ENCODE data around the gene LAPTM5.

Gene LAPTM5, protein sequence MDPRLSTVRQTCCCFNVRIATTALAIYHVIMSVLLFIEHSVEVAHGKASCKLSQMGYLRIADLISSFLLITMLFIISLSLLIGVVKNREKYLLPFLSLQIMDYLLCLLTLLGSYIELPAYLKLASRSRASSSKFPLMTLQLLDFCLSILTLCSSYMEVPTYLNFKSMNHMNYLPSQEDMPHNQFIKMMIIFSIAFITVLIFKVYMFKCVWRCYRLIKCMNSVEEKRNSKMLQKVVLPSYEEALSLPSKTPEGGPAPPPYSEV

GRCh38 chr1:30757352-30758120 is at the start of gene LAPTM5:
Gene LAPTM5, minus strand, starts transcription at chr1:30757774. Its CDS starts 29 bp downstream, at chr1:30757745.
- Mint-ChIP-seq H3K4me1 (ENCODE audit: low read depth) (peaks cover 77% of the 10 kb centered on the region), H3K36me3 (ENCODE audit: low read depth) (peaks cover 42% of the 10 kb centered on the region), H3K27me3 (ENCODE audit: low read depth) (no peaks in the 10 kb centered on the region), H3K27ac (peak within 1 kb of the TSS; percentile 99), H3K9me3 (no peaks in the 10 kb centered on the region), H3K4me3 (peak within 1 kb of the TSS; percentile 100)
- peak; percentile 48 for DNase-seq (ENCODE audit: low spot score)

DNA sequence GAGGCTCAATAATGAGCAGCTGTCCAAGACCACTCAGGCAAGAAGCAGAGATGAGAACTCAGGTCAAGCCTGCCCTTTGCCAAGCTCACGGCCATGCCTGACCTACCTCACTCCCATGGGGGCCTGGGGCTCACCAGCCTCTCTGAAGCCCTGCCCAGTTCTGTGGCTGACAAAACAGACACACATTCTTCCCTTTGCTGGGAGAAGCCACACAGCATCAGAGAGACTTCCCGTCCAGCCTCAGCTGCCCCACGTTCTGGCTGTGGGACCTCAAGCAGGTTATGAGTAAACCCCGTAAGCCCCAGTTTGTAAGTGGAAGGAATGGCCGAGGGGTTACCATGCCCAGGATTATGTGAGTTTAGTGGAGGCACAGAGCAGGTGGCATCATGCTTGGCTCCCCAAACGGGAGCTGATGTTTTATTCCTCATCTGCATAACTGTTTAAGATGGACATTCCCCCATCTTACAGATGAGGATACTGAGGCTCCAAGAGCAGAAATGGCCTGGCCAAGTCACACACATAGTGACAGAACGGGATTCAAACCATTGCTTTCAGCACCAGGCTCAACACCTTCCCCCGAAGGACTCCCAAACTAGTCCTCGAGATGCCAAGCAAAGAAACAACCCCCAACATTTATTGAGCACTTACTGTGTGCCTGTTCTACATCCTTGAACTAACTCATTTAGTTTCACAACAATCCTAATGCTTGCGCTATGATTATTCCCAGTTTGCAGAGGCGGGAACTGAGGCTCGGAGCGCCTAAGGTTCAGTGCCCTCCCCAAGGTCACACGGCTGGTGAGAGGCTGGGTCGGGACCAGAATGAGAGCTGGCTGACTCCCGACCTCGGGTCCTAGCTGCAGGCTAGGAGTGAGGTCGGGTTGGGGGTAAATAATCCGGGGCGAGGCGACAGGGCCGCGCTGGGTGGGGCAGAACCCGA is 49.1 kb upstream of the LAPTM5 start:
- H3K4me3 Mint-ChIP-seq = no peak overlapping the region

DNA sequence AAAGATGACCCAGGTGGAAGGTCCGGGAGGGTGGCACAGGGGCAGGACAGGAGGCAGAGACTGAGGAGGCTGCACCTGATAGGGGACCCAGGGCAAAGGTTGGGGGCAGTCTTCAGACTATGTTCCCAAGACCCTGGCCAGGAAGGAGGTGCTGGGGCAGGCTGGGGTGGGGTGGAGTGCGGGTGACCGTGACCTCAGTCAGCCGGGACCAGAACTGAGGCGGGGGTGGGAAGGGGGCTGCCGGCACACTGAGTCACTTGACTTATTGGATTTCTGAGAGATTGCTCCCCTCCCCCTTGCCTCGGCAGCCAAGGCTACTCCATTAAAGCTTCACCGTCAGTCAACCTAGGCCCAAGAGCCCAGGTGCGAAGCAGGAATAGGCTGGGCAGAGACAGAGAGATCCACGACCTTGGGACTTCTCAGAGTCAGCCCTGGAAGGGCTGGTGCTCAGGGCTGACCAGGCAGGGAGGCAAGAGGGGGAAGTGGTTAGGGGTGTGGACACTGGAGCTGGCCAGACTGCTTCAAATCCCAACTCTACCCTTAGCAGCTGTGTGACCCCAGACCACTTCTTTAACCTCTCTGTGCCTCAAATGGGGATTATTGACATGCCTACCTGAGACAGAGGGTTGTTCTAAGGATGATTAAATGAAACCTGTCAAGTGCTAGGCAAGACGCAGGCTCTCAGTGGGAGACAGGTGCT is 47.9 kb upstream of the LAPTM5 start:
- Mint-ChIP-seq H3K4me3 (no peak overlapping the region), H3K4me1 (ENCODE audit: low read depth) (peaks cover 3% of the 10 kb centered on the region), H3K27ac (no peak overlapping the region), H3K27me3 (ENCODE audit: low read depth) (peaks cover 60% of the 10 kb centered on the region), H3K9me3 (no peaks in the 10 kb centered on the region), H3K36me3 (ENCODE audit: low read depth) (no peaks in the 10 kb centered on the region)
- DNase-seq (ENCODE audit: low spot score) = no peak

More for the DNA sequence above, 49.1 kb upstream of the LAPTM5 start:
- no peak for DNase-seq (ENCODE audit: low spot score)
- H3K36me3 Mint-ChIP-seq (ENCODE audit: low read depth) = no peaks in the 10 kb centered on the region
- no peak overlapping the region for H3K27ac Mint-ChIP-seq
- peaks cover 3% of the 10 kb centered on the region for H3K4me1 Mint-ChIP-seq (ENCODE audit: low read depth)
- H3K9me3 Mint-ChIP-seq = no peaks in the 10 kb centered on the region
- H3K27me3 Mint-ChIP-seq (ENCODE audit: low read depth) = peaks cover 68% of the 10 kb centered on the region

- Mint-ChIP-seq H3K9me3 (no peaks in the 10 kb centered on the region), H3K4me1 (ENCODE audit: low read depth) (peaks cover 3% of the 10 kb centered on the region), H3K27me3 (ENCODE audit: low read depth) (peaks cover 55% of the 10 kb centered on the region), H3K4me3 (no peak overlapping the region), H3K36me3 (ENCODE audit: low read depth) (no peaks in the 10 kb centered on the region), H3K27ac (no peak overlapping the region)
- DNase-seq (ENCODE audit: low spot score) = no peak
Measured at GRCh38 chr1:30804822-30805221, 47.2 kb upstream of the LAPTM5 start.

DNA sequence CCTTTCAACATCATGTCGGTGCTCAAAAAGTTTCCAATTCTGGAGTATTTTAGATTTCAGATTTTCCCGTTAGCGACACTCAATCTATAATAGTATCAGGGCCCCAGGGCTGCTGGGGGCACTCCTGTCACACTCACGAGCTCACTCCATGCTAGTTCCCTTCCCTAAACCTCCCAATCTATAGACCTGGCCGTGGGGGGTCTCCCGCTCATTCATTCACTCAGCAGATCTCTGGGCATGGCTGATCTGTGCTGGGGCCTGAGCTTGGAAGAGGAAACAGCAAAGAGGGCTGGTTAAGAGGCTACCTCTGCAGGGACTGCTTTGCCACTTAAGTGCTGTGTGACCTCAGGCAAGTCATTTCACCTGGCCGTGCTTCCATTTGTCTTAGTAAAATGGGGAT is 46.8 kb upstream of the LAPTM5 start:
- Mint-ChIP-seq H3K36me3 (ENCODE audit: low read depth) (no peaks in the 10 kb centered on the region), H3K4me1 (ENCODE audit: low read depth) (peaks cover 3% of the 10 kb centered on the region), H3K4me3 (no peak overlapping the region), H3K9me3 (no peaks in the 10 kb centered on the region), H3K27me3 (ENCODE audit: low read depth) (peaks cover 54% of the 10 kb centered on the region), H3K27ac (no peak overlapping the region)
- DNase-seq (ENCODE audit: low spot score) = no peak

GRCh38 chr1:30803562-30803961 is 46.0 kb upstream of the LAPTM5 start:
- Mint-ChIP-seq H3K36me3 (ENCODE audit: low read depth) (no peaks in the 10 kb centered on the region), H3K27me3 (ENCODE audit: low read depth) (peaks cover 49% of the 10 kb centered on the region), H3K9me3 (no peaks in the 10 kb centered on the region), H3K4me3 (no peak overlapping the region), H3K4me1 (ENCODE audit: low read depth) (peaks cover 3% of the 10 kb centered on the region), H3K27ac (no peak overlapping the region)
- no peak for DNase-seq (ENCODE audit: low spot score)

- DNase-seq (ENCODE audit: low spot score) = peak; percentile 61
Measured at GRCh38 chr1:30801771-30802198, 44.2 kb upstream of the LAPTM5 start.

DNA sequence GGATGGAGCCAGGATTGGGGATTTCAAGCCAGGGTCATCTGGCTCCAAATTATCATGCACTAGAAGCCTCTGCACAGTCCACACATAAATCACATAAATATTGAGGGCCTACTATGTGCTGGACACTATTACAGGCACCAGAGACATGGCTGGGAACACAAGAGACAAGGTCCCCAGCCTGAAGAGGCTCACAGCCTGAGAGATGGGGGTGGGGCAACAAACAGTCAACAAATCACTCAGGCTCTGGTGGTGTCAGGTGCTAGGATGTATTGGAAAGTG is 41.6 kb upstream of the LAPTM5 start:
- no peak overlapping the region for H3K4me3 Mint-ChIP-seq
- no peaks in the 10 kb centered on the region for H3K36me3 Mint-ChIP-seq (ENCODE audit: low read depth)
- H3K27me3 Mint-ChIP-seq (ENCODE audit: low read depth) = peaks cover 10% of the 10 kb centered on the region
- DNase-seq (ENCODE audit: low spot score) = no peak
- H3K9me3 Mint-ChIP-seq = no peaks in the 10 kb centered on the region
- H3K27ac Mint-ChIP-seq = no peak overlapping the region
- peaks cover 4% of the 10 kb centered on the region for H3K4me1 Mint-ChIP-seq (ENCODE audit: low read depth)

More at GRCh38 chr1:30801771-30802198, 44.2 kb upstream of the LAPTM5 start:
- no peak overlapping the region for H3K4me3 Mint-ChIP-seq
- H3K9me3 Mint-ChIP-seq = no peaks in the 10 kb centered on the region
- H3K27me3 Mint-ChIP-seq (ENCODE audit: low read depth) = peaks cover 34% of the 10 kb centered on the region
- no peaks in the 10 kb centered on the region for H3K36me3 Mint-ChIP-seq (ENCODE audit: low read depth)
- peaks cover 4% of the 10 kb centered on the region for H3K4me1 Mint-ChIP-seq (ENCODE audit: low read depth)
- no peak overlapping the region for H3K27ac Mint-ChIP-seq

DNA sequence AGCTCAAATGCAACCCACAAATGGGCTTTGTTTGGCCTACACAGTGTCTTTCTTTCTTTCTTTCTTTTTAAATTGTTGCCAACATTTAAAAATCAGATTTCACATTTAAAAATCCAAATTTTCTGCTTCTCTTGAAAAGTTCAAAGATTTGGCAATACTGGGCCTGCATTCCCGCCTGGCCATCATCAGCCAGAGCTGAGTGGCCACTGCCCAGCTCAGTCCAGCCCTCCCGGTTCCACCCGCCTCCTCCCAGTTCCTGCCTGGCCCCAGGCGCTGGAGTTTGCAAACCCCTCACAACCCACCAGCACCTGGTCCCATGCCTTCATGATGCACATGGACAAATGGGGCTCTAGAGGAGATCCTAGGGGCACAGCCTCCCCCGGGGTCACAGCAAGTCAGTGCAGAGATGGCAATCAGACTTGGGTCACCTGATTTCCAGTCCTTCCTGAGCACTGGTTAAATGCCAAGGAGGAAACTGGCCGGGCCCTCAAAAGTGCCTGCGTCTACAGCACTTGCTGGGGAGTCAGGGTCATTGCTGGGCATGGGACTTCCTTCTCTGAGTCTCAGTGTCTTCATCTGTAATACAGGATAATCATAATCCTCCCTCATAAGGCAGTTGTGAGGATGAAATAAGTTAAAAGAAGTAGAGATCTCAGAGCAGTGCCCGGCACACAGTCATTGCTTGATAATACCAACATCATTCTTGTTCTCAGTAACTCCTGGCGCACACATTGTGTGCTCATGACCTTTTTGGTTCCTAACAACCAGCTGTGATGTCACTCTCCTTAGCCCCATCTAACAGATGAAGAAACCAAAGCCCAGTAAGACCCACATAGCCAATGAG is 41.0 kb upstream of the LAPTM5 start:
- Mint-ChIP-seq H3K27me3 (ENCODE audit: low read depth) (peaks cover 5% of the 10 kb centered on the region), H3K4me3 (no peak overlapping the region), H3K4me1 (ENCODE audit: low read depth) (peaks cover 4% of the 10 kb centered on the region), H3K27ac (no peak overlapping the region), H3K36me3 (ENCODE audit: low read depth) (no peaks in the 10 kb centered on the region), H3K9me3 (no peaks in the 10 kb centered on the region)
- no peak for DNase-seq (ENCODE audit: low spot score)

- DNase-seq (ENCODE audit: low spot score) = no peak
- Mint-ChIP-seq H3K36me3 (ENCODE audit: low read depth) (no peaks in the 10 kb centered on the region), H3K4me3 (no peak overlapping the region), H3K27me3 (ENCODE audit: low read depth) (peaks cover 11% of the 10 kb centered on the region), H3K9me3 (no peaks in the 10 kb centered on the region), H3K4me1 (ENCODE audit: low read depth) (peaks cover 8% of the 10 kb centered on the region), H3K27ac (no peak overlapping the region)
Measured at GRCh38 chr1:30795026-30795425, 37.5 kb upstream of the LAPTM5 start.

- Mint-ChIP-seq H3K27ac (no peak overlapping the region), H3K4me3 (no peak overlapping the region), H3K36me3 (ENCODE audit: low read depth) (no peaks in the 10 kb centered on the region), H3K27me3 (ENCODE audit: low read depth) (peaks cover 9% of the 10 kb centered on the region), H3K9me3 (no peaks in the 10 kb centered on the region), H3K4me1 (ENCODE audit: low read depth) (peaks cover 8% of the 10 kb centered on the region)
- DNase-seq (ENCODE audit: low spot score) = no peak
Measured at GRCh38 chr1:30794260-30794659, 36.7 kb upstream of the LAPTM5 start.

GRCh38 chr1:30793209-30793608 is 35.6 kb upstream of the LAPTM5 start:
- Mint-ChIP-seq H3K27me3 (ENCODE audit: low read depth) (peaks cover 14% of the 10 kb centered on the region), H3K4me1 (ENCODE audit: low read depth) (peaks cover 8% of the 10 kb centered on the region), H3K27ac (no peak overlapping the region)

DNA sequence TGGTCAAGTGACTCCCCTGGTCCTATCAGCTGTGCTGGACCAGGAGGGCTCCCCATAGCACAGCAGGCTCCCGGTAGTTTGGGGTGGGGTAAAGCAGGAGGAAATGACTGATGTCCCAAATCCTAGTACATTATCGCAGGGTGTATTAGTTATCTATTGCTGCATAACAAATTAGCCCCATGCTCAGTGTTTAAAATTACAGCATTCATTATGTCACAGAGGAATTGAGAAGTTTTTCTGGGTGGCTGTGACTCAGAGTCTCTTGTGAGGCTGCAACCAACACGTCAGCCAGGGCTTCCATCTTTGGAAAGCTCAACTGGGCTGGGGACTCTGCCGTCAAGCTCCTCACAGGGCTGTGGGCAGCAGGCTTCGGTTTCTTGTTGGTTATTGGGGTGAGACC is 34.3 kb upstream of the LAPTM5 start:
- Mint-ChIP-seq H3K27me3 (ENCODE audit: low read depth) (peaks cover 14% of the 10 kb centered on the region), H3K4me3 (no peak overlapping the region), H3K27ac (no peak overlapping the region), H3K9me3 (no peaks in the 10 kb centered on the region), H3K4me1 (ENCODE audit: low read depth) (peaks cover 6% of the 10 kb centered on the region), H3K36me3 (ENCODE audit: low read depth) (no peaks in the 10 kb centered on the region)
- no peak for DNase-seq (ENCODE audit: low spot score)

More at GRCh38 chr1:30793209-30793608, 35.6 kb upstream of the LAPTM5 start:
- no peaks in the 10 kb centered on the region for H3K9me3 Mint-ChIP-seq
- no peaks in the 10 kb centered on the region for H3K36me3 Mint-ChIP-seq (ENCODE audit: low read depth)
- DNase-seq (ENCODE audit: low spot score) = no peak
- H3K4me3 Mint-ChIP-seq = no peak overlapping the region
